Measurements from ENCODE around the gene AHCYL2. TPM values are rescaled to one million over a fixed set of nuclear protein-coding genes. Genes with fewer than 3 reads are reported as not detected.

AHCYL2 gene
- total RNA-seq, 6 experiments from 2014 or later, result 6.8 to 12.4 (median 8.8) TPM

- H3K27me3 Mint-ChIP-seq (ENCODE audit: insufficient read depth), result peaks cover 2% of the 10 kb centered on the region; the same call in 1 of the 2 replicates
- no peaks in the 10 kb centered on the region for H3K36me3 Mint-ChIP-seq (ENCODE audit: low read depth)
- H3K9me3 Mint-ChIP-seq, result no peaks in the 10 kb centered on the region
- no peak overlapping the region for H3K4me3 Mint-ChIP-seq
- H3K27ac Mint-ChIP-seq, result no peak overlapping the region
- DNase-seq, result no peak
- no peaks in the 10 kb centered on the region for H3K4me1 Mint-ChIP-seq (ENCODE audit: low read depth)
- TF ChIP-seq, protein P1, sequence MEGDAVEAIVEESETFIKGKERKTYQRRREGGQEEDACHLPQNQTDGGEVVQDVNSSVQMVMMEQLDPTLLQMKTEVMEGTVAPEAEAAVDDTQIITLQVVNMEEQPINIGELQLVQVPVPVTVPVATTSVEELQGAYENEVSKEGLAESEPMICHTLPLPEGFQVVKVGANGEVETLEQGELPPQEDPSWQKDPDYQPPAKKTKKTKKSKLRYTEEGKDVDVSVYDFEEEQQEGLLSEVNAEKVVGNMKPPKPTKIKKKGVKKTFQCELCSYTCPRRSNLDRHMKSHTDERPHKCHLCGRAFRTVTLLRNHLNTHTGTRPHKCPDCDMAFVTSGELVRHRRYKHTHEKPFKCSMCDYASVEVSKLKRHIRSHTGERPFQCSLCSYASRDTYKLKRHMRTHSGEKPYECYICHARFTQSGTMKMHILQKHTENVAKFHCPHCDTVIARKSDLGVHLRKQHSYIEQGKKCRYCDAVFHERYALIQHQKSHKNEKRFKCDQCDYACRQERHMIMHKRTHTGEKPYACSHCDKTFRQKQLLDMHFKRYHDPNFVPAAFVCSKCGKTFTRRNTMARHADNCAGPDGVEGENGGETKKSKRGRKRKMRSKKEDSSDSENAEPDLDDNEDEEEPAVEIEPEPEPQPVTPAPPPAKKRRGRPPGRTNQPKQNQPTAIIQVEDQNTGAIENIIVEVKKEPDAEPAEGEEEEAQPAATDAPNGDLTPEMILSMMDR (IDR thresholded peaks at IDR 0.05), result no peak
Observed at GRCh38 chr7:129283936-129284335, 59.1 kb downstream of the AHCYL2 start.

DNA sequence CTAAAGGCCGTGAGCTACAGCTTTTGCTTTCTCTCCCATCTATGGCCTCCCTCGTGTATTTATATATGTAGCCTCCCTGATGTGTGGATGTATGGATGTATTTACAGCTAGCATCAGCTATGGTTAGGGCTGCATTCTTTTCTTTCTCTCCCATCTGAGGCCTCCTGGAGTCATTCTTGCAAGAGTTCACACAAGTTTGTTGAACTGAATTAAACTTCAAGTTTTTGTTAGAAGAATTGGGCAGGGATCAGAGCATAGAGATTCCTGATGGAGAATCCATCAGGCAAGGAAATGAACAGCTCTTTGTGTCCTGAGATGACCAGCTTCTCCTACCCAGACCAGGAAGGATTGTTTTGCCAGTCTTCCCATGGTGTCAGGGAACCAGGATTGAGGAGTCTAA lies 60.3 kb downstream of the AHCYL2 start:
- Mint-ChIP-seq H3K27me3 (ENCODE audit: insufficient read depth) (peaks cover 2% of the 10 kb centered on the region; the same call in 1 of the 2 replicates), H3K36me3 (ENCODE audit: low read depth) (no peaks in the 10 kb centered on the region), H3K4me1 (ENCODE audit: low read depth) (no peaks in the 10 kb centered on the region), H3K9me3 (no peaks in the 10 kb centered on the region), H3K4me3 (no peak overlapping the region), H3K27ac (no peak overlapping the region)
- TF ChIP-seq, protein P1 (IDR thresholded peaks at IDR 0.05), result no peak
- no peak for DNase-seq

DNA sequence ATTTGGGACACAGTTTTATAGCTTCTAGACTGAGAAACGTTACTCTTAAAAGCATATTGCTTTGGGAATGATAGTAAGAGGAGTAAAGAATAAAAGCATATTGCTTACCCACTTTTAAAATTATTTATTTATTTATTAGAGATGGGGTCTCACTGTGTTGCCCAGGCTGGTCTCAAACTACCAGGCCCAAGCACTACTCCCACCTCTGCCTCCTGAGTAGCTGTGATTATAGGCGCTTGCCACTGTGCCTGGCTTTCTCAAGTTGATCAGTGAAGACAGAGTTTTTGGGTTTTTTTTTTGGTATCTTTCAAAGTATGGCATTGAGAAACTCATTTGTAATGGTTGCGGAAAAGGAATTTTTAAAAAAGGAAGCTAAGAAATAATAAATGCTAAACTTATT lies 68.0 kb downstream of the AHCYL2 start:
- Mint-ChIP-seq H3K4me1 (ENCODE audit: low read depth) (peaks cover 6% of the 10 kb centered on the region; the same call in 1 of the 2 replicates), H3K36me3 (ENCODE audit: low read depth) (no peaks in the 10 kb centered on the region), H3K9me3 (no peaks in the 10 kb centered on the region), H3K27me3 (ENCODE audit: insufficient read depth) (no peaks in the 10 kb centered on the region; the same call in 1 of the 2 replicates), H3K4me3 (no peak overlapping the region), H3K27ac (no peak overlapping the region)
- no peak for DNase-seq
- TF ChIP-seq, protein P1 (IDR thresholded peaks at IDR 0.05), result no peak

DNA sequence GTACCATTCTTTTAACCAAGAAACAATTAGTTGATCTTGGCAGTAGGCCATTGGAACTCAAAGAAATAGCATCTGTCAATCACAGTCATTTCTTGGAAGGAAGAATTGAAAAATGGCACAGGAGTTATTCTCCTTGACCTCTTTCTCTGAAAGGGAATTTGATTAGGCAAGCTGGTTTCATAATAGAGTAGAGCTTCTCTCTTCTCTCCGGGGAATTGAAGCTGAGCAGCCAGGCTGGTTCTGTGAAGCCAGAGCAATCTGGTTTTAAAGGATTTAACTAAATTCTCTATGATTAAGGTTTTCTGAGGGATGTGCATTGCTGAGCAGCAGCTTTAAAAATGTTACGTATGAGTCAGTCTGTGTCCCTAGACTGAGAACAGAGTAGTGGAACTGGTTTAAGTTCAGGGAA lies 70.2 kb downstream of the AHCYL2 start:
- H3K4me3 Mint-ChIP-seq, result no peak overlapping the region
- no peaks in the 10 kb centered on the region for H3K36me3 Mint-ChIP-seq (ENCODE audit: low read depth)
- no peaks in the 10 kb centered on the region; the same call in 1 of the 2 replicates for H3K27me3 Mint-ChIP-seq (ENCODE audit: insufficient read depth)
- peaks cover 6% of the 10 kb centered on the region; the same call in 1 of the 2 replicates for H3K4me1 Mint-ChIP-seq (ENCODE audit: low read depth)
- H3K27ac Mint-ChIP-seq, result no peak overlapping the region
- H3K9me3 Mint-ChIP-seq, result no peaks in the 10 kb centered on the region
- TF ChIP-seq, protein P1 (IDR thresholded peaks at IDR 0.05), result no peak
- peak; percentile 32 for DNase-seq

- DNase-seq, result peak; percentile 12
- no peak overlapping the region for H3K4me3 Mint-ChIP-seq
- H3K4me1 Mint-ChIP-seq (ENCODE audit: low read depth), result peaks cover 6% of the 10 kb centered on the region; the same call in 1 of the 2 replicates
- peaks cover 8% of the 10 kb centered on the region for H3K36me3 Mint-ChIP-seq (ENCODE audit: low read depth)
- peaks cover 4% of the 10 kb centered on the region for H3K9me3 Mint-ChIP-seq
- H3K27ac Mint-ChIP-seq, result no peak overlapping the region
- TF ChIP-seq, protein P1 (IDR thresholded peaks at IDR 0.05), result peak; percentile 86
- H3K27me3 Mint-ChIP-seq (ENCODE audit: insufficient read depth), result no peaks in the 10 kb centered on the region; the same call in none of the 2 replicates
Observed at GRCh38 chr7:129298268-129298893, 73.6 kb downstream of the AHCYL2 start.
